ENCODE results near the gene STK32C. TPM values are rescaled to one million over a fixed set of nuclear protein-coding genes. Genes with fewer than 3 reads are reported as not detected.

The STK32C gene
- total RNA-seq, 1 donor from 2014 or later: 15.7 TPM

DNA sequence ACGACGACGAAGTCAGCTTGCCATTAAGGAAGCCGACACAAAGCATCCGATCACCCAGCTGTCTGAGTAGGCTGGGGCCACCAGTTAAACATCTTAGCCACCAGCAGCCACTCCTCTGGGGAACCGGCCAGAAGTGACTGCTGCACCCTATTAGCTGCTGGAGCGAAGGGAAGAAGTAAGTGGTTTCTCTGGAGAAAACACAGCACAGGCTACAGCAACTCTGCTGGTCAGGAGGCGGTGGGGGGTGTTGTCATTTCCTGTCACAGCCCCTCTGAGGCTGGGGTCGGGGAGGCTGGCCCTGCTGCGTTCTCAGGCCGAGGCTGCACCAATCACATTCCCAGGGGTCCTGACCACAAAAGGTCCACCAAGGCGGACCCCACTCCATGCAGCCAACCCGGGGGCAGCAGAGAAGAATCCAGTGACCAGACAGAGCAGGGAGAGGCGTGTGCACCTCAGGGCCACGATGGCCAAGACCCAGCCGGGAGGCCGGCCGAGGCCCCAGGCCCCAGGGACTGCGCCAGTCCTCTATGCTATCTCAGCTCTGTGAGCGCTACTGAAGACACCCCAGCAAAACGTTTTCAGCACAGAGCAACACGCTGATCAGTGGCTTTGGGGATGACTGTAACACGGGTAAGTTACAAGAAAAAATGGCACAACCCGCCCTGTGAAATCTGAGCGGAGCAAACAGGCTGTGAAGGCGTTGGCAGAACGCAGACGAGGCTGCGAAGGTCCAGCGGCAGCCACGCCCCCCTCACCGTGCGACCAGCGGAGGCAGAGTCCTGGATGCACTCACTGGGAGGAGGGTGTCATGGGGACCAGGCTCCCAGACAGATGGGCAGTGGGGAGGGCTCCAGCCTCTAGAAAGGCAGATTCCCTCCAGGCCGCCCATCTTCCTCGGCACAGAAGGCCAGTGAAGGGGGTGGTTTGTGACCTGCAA, 24.8 kb downstream of the STK32C start:
- H3K27me3 Mint-ChIP-seq (ENCODE audit: unreplicated experiment): peaks cover 17% of the 10 kb centered on the region
- H3K27ac Mint-ChIP-seq (ENCODE audit: unreplicated experiment): no peak overlapping the region
- H3K4me1 Mint-ChIP-seq (ENCODE audit: unreplicated experiment): peaks cover 3% of the 10 kb centered on the region
- H3K4me3 Mint-ChIP-seq (ENCODE audit: unreplicated experiment): no peak overlapping the region
- no peaks in the 10 kb centered on the region for H3K9me3 Mint-ChIP-seq (ENCODE audit: unreplicated experiment)
- DNase-seq (ENCODE audit: extremely low spot score, unreplicated experiment): no peak
- H3K36me3 Mint-ChIP-seq (ENCODE audit: unreplicated experiment): no peaks in the 10 kb centered on the region
- TF ChIP-seq, protein P1, sequence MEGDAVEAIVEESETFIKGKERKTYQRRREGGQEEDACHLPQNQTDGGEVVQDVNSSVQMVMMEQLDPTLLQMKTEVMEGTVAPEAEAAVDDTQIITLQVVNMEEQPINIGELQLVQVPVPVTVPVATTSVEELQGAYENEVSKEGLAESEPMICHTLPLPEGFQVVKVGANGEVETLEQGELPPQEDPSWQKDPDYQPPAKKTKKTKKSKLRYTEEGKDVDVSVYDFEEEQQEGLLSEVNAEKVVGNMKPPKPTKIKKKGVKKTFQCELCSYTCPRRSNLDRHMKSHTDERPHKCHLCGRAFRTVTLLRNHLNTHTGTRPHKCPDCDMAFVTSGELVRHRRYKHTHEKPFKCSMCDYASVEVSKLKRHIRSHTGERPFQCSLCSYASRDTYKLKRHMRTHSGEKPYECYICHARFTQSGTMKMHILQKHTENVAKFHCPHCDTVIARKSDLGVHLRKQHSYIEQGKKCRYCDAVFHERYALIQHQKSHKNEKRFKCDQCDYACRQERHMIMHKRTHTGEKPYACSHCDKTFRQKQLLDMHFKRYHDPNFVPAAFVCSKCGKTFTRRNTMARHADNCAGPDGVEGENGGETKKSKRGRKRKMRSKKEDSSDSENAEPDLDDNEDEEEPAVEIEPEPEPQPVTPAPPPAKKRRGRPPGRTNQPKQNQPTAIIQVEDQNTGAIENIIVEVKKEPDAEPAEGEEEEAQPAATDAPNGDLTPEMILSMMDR (IDR thresholded peaks at IDR 0.05): no peak

DNA sequence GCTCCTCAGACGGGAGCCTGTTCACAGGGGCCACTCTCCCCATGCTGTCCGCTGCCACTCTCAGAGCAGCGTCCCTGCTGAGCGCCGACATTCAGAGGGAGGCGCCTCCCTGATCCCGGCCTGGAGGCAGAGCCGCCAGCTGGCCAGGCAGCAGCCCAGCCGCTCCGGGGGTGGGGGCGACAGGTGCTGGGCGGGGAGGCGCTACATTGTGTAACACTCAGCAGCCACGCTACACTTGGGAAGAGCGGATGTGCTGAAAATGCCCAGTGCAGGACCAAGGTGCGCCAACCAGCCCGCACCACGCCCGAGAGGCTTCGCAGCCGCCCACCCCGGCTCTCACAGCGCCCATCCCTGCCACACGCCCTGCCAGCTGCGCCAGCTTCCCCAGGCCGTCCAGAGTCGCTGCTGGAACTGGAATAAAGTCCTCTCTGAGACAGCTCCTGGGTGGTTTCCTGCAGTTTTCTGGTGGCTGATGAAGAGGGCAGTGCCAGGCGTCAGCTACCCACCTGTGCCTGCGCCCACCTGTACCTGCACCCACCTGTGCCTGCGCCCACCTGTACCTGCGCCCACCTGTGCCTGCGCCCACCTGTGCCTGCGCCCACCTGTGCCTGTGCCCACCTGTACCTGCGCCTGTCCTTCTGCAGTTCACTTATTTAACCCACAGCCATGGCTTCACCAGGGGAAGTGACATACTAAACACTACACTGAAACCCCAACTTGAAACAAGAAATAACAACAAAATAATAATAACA, 25.7 kb downstream of the STK32C start:
- Mint-ChIP-seq H3K36me3 (ENCODE audit: unreplicated experiment) (no peaks in the 10 kb centered on the region), H3K27ac (ENCODE audit: unreplicated experiment) (no peak overlapping the region), H3K4me1 (ENCODE audit: unreplicated experiment) (peaks cover 3% of the 10 kb centered on the region), H3K4me3 (ENCODE audit: unreplicated experiment) (no peak overlapping the region), H3K27me3 (ENCODE audit: unreplicated experiment) (peaks cover 13% of the 10 kb centered on the region), H3K9me3 (ENCODE audit: unreplicated experiment) (no peaks in the 10 kb centered on the region)
- DNase-seq (ENCODE audit: extremely low spot score, unreplicated experiment): no peak
- TF ChIP-seq, protein P1 (IDR thresholded peaks at IDR 0.05): no peak

DNA sequence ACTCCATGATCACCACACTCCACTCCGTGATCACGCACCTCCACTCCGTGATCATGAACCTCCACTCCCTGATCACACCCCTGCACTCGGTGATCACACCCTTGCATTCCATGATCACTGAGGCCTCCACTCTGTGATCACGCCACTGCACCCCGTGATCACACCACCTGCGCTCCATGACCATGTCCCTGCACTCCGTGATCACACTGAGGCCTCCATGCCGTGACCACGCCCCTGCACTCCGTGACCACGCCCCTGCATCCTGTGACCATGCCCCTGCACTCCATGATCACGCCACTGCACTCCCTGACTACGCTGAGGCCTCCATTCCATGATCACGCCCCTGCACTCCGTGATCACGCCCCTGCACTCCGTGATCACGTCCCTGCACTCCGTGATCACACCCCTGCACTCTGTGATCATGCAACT, 27.1 kb downstream of the STK32C start:
- DNase-seq (ENCODE audit: extremely low spot score, unreplicated experiment): no peak
- no peaks in the 10 kb centered on the region for H3K36me3 Mint-ChIP-seq (ENCODE audit: unreplicated experiment)
- H3K27ac Mint-ChIP-seq (ENCODE audit: unreplicated experiment): no peak overlapping the region
- TF ChIP-seq, protein P1 (IDR thresholded peaks at IDR 0.05): no peak
- peaks cover 3% of the 10 kb centered on the region for H3K4me1 Mint-ChIP-seq (ENCODE audit: unreplicated experiment)
- no peaks in the 10 kb centered on the region for H3K9me3 Mint-ChIP-seq (ENCODE audit: unreplicated experiment)
- no peak overlapping the region for H3K4me3 Mint-ChIP-seq (ENCODE audit: unreplicated experiment)
- peaks cover 7% of the 10 kb centered on the region for H3K27me3 Mint-ChIP-seq (ENCODE audit: unreplicated experiment)

DNA sequence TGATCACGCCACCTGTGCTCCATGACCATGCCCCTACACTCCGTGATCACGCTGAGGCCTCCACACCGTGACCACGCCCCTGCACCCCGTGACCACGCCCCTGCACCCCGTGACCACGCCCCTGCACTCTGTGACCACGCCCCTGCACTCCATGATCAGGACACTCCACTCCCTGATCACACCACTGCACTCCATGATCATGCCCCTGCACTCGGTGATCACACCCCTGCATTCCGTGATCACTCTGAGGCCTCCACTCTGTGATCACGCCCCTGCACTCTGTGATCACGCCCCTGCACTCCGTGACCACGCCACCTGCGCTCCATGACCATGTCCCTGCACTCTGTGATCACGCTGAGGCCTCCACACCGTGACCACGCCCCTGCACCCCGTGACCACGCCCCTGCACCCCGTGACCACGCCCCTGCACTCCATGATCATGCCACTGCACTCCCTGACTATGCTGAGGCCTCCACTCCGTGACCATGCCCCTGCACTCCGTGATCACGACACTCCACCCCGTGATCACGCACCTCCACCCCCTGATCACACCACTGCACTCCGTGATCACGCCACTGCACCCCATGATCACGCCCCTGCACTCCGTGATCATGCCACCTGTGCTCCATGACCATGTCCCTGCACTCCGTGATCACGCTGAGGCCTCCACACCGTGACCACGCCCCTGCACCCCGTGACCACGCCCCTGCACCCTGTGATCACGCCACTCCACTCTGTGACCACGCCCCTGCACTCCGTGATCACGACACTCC, 27.7 kb downstream of the STK32C start:
- no peak overlapping the region for H3K4me3 Mint-ChIP-seq (ENCODE audit: unreplicated experiment)
- peaks cover 3% of the 10 kb centered on the region for H3K4me1 Mint-ChIP-seq (ENCODE audit: unreplicated experiment)

More for the DNA sequence above, 27.7 kb downstream of the STK32C start:
- no peak for DNase-seq (ENCODE audit: extremely low spot score, unreplicated experiment)
- TF ChIP-seq, protein P1 (IDR thresholded peaks at IDR 0.05): no peak
- H3K36me3 Mint-ChIP-seq (ENCODE audit: unreplicated experiment): no peaks in the 10 kb centered on the region
- no peaks in the 10 kb centered on the region for H3K9me3 Mint-ChIP-seq (ENCODE audit: unreplicated experiment)
- H3K27ac Mint-ChIP-seq (ENCODE audit: unreplicated experiment): no peak overlapping the region
- peaks cover under 1% of the 10 kb centered on the region for H3K27me3 Mint-ChIP-seq (ENCODE audit: unreplicated experiment)
